GM21529 (cell line): ENCODE measurements around the gene PIBF1.
"Not testable (repeated sequence)": the region's sequence is repeated elsewhere in the genome, so short reads cannot be mapped to it uniquely, and the experiment has no call there.

Experiments
- ATAC-seq: cut with Tn5 transposase; IDR thresholded peaks from one replicate; pipeline ENCODE4 v1.9.1; 2021; ENCODE audit not compliant: unreplicated experiment

PIBF1 gene

DNA sequence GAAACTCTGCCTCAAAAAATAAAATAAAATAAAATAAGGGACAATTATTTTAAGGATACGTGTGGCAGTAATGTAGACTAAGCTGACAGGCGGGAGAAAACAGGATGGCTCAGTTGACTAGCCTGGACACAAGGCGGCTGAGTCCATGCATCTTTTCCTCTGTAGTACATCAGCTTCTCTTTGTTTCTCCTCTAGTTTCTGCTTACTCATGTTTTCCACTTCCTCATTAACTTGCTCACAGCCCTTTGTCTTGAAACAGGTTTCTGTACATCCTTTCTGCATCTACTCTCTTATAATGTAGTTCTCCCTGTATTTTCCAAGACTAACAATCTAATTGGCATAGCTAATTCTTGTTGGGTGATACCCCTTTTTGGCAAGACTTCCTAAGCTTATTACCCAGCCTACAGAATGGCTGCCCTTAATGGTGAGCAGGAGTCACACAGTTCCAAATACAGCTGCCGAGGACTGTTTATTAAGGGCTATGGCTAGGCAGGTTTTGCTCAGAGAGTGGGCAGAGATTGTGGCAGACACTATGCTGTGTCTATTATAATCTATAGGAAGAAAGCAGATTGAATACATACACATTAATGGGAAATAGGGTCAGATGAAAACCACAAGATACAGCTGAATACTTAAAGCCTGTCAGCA lies 218.2 kb downstream of the PIBF1 start:
- ATAC-seq: peak; percentile 69

- no peak for ATAC-seq
Observed at GRCh38 chr13:73001971-73002370, 220.0 kb downstream of the PIBF1 start.

GRCh38 chr13:73011751-73012150 lies 229.8 kb downstream of the PIBF1 start:
- no peak for ATAC-seq

DNA sequence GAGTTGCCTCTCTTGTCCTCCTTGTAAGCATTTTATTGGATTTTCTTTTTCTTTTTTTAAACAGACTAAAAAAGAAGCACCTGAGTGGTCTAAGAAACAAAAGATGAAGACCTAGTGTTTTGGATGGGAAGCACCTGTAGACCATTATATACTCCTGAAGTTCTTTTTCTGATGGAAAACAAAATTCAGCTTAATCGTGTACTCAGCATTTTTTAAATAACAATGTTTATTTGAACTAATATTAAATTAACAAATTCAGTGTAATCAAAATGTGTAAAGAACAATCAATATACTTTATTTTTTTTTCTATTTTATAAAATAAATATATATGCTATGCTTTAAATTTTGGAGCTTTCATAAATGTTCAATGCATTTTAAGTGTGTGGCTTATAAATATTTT lies 233.9 kb downstream of the PIBF1 start:
- no peak for ATAC-seq

GRCh38 chr13:73018336-73018735 lies 236.4 kb downstream of the PIBF1 start:
- no peak for ATAC-seq

- peak; percentile 64 for ATAC-seq
Observed at GRCh38 chr13:73025217-73026012, 243.5 kb downstream of the PIBF1 start.

- ATAC-seq: no peak
Observed at GRCh38 chr13:73034901-73035300, 253.0 kb downstream of the PIBF1 start.

GRCh38 chr13:73035660-73036059 lies 253.7 kb downstream of the PIBF1 start:
- no peak for ATAC-seq

DNA sequence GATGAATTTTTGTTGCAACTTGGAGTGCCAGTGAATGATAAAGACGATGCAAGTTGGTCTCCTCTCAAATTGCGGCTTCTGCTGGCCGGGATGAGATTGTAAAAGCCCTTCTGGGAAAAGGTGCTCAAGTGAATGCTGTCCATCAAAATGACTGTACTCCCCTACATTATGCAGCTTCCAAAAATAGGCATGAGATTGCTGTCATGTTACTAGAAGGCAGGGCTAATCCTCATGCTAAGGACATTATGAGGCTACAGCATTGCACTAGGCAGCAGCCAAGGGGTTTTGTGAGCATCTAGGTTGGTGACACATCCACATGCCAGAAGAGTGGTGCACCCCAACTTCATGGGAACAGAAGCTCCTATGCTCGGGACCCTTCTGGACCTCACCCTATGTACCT lies 254.6 kb downstream of the PIBF1 start:
- no peak for ATAC-seq

- no peak for ATAC-seq
Observed at GRCh38 chr13:73038064-73038463, 256.1 kb downstream of the PIBF1 start.

- no peak for ATAC-seq
Observed at GRCh38 chr13:73039201-73040108, 257.5 kb downstream of the PIBF1 start.

GRCh38 chr13:73040484-73040883 lies 258.6 kb downstream of the PIBF1 start:
- no peak for ATAC-seq

DNA sequence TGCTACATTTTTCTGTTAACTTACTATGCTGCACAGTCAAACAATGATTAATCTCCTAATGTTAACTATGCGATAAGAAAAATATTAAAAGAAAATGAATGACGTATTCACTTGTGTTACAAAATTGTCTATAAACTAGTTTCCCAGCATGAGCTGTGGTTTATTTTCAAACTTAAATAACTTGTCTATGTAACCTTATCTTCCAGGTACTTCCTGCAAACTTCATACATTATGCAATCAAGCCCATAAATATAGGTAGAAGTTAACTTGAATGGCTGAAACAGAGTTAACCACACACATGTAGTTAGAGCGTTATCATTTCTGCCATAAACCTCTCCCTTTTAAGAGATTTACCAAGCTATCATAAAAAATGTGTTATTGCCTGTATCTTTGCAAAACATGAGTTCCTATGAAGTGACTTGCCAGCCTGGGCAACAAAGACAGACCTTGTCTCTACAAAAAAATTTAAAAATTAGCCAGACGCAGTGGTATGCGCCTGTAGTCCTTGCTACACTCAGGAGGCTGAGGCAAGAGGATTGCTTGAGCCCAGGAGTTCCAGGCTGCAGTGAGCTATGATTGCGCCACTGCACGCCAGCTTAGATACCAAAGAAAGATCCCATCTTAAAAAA lies 259.1 kb downstream of the PIBF1 start:
- ATAC-seq: no peak

DNA sequence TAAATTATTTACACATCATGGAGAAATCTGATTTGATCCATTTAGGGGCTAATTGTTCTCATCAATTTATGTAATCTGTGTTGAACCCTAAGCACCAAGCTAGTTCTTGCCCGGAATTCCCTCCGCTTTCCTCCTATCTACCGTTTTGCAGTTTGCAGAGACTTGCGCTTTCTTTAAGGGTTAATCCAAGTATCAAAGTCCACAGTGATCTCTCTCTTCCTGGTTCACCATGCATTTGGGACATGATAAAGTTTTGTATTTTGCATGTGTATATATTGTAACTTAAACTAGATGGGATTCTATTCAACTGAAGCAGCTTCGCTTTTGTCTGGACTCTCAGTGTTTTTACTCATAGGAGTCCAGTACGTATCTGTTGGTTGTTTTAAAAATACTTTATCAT lies 263.1 kb downstream of the PIBF1 start:
- no peak for ATAC-seq

DNA sequence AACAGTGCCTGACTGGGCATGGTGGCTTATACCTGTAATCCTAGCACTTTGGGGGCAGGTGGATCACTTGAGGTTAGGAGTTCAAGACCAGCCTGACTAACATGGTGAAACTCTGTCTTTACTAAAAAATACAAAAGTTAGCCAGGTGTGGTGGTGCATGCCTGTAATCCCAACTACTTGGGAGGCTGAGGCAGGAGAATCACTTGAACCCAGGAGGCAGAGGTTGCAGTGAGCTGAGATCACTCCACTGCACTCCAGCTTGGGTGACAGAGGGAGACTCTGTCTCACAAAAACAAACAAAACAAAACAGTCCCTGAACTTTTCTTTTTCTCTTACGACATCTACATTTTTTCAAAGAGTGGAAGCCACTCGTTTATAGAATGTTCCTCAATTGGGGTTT lies 266.7 kb downstream of the PIBF1 start:
- not testable (repeated sequence) for ATAC-seq

GRCh38 chr13:73054712-73055111 lies 272.8 kb downstream of the PIBF1 start:
- no peak for ATAC-seq

- ATAC-seq: no peak
Observed at GRCh38 chr13:73055813-73056564, 274.1 kb downstream of the PIBF1 start.

DNA sequence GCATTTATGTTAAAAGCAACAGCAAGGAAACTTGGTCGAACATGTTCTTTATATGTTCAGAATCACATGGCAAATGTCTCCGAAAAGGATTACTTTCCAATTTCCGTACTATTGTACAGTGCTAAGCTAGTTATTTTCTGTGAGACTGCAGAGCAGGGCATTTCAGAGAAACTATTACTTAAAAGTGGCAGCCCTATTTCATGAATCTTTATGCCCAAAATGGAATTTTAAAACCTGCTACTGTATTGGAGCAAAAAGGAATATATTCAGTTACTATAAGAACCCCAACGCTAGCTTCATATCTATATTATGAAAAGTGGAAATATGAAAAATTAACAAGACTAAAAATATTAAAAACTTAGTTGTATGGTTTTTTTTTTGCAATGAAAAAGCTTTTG lies 274.6 kb downstream of the PIBF1 start:
- no peak for ATAC-seq

GRCh38 chr13:73057284-73058063 lies 275.5 kb downstream of the PIBF1 start:
- no peak for ATAC-seq

DNA sequence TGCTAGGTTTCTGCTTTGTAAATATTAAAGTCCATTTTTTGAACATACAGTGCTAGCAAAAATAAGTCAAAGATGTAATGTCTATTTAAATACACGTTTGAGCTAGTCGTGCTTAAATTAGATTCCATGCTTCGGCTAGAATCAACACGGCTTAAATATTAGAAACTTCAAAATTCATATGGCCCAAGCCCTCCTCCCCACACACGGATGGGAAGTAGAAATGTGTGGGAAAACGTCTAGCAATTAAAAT lies 276.1 kb downstream of the PIBF1 start:
- no peak for ATAC-seq
